ENCODE results near the gene ZFAND3. TPM values are rescaled to one million over a fixed set of nuclear protein-coding genes. Genes with fewer than 3 reads are reported as not detected.

ZFAND3 gene
- total RNA-seq, 1 experiment from 2014 or later = 107 TPM

DNA sequence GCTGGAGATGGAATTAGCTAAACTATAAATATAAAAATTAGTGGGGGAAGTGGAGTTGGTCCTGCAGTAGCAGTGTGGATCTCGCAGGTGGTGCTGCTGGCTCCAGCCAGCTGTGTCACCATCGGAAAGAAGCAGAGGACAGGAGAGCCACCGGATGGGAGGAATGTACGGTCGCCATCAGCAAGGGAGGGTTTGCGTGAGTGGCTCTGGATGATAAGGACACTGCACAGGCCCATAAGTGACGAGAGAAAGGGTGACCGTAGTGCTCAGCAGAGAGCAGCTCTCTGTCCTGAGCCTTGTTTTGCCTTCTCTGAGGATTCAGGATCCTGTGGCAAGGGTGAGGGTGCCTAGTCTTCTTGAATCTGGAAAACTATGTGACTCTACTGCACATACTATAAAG is 378.7 kb downstream of the ZFAND3 start:
- H3K4me3 ChIP-seq (ENCODE audit: low read depth, low read length) = no peak overlapping the region
- H3K4me1 Mint-ChIP-seq (ENCODE audit: low read depth, unreplicated experiment) = no peaks in the 10 kb centered on the region
- no peak overlapping the region for H3K4me3 Mint-ChIP-seq (ENCODE audit: unreplicated experiment)
- peaks cover 4% of the 10 kb centered on the region for H3K36me3 Mint-ChIP-seq (ENCODE audit: insufficient read depth, unreplicated experiment)
- no peaks in the 10 kb centered on the region for H3K4me1 ChIP-seq
- no peaks in the 10 kb centered on the region for H3K36me3 ChIP-seq (ENCODE audit: control insufficient read depth, insufficient read depth, low read length)
- no peak overlapping the region for H3K27ac Mint-ChIP-seq (ENCODE audit: unreplicated experiment)
- no peaks in the 10 kb centered on the region for H3K27me3 ChIP-seq (replicated peaks; ENCODE audit: control insufficient read depth, insufficient read depth, low read length)
- TF ChIP-seq, protein P1, sequence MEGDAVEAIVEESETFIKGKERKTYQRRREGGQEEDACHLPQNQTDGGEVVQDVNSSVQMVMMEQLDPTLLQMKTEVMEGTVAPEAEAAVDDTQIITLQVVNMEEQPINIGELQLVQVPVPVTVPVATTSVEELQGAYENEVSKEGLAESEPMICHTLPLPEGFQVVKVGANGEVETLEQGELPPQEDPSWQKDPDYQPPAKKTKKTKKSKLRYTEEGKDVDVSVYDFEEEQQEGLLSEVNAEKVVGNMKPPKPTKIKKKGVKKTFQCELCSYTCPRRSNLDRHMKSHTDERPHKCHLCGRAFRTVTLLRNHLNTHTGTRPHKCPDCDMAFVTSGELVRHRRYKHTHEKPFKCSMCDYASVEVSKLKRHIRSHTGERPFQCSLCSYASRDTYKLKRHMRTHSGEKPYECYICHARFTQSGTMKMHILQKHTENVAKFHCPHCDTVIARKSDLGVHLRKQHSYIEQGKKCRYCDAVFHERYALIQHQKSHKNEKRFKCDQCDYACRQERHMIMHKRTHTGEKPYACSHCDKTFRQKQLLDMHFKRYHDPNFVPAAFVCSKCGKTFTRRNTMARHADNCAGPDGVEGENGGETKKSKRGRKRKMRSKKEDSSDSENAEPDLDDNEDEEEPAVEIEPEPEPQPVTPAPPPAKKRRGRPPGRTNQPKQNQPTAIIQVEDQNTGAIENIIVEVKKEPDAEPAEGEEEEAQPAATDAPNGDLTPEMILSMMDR (IDR thresholded peaks at IDR 0.05; ENCODE audit: insufficient read depth in 1 of 2, low read depth in 1 of 2, low read length in 1 of 2, severe bottlenecking in 1 of 2, unreplicated experiment in 1 of 2) = peak in 1 of 2 experiments; percentile 2
- DNase-seq = no peak
- intact Hi-C loops (cut with micrococcal nuclease; ENCODE audit: unreplicated experiment) = no loop called here
- no TSS peak for BruUV-seq (replicated peaks)
- H3K9me3 ChIP-seq = peaks cover 3% of the 10 kb centered on the region; the same call in 1 of the 2 replicates
- POLR2A ChIA-PET = no interaction called here
- H3K27me3 Mint-ChIP-seq (ENCODE audit: insufficient read depth, unreplicated experiment) = no peaks in the 10 kb centered on the region
- H3K9me3 Mint-ChIP-seq (ENCODE audit: unreplicated experiment) = peaks cover 10% of the 10 kb centered on the region
- CTCF ChIA-PET = interaction anchor here (0.6 kb wide), 1 partner anchor 92 kb away, joined by 3 read pairs; no protein-coding TSS in a partner anchor

Other genes with a start within 250 kb of the ZFAND3 start
- 1.3 and 1.5 TPM in 2 replicates for gene MDGA1, start 121.8 kb upstream of the ZFAND3 start, total RNA-seq (2022)

Measured in Caco-2 (cell line).